Spleen (tissue), 11 donors: Measurements from ENCODE around the gene TAF1D. TPM values are rescaled to one million over a fixed set of nuclear protein-coding genes. Genes with fewer than 3 reads are reported as not detected.

Experiments
- DNase-seq: peaks from one replicate; pipeline ENCODE4 v3.0.0-alpha.2; 2020
- H3K27ac ChIP-seq, 8 donors: fragments of 200-600 bp; sonication (generic) in 7 of 8; 1 replicate in 4 of 8; 2 replicates in 4 of 8; pipeline versions ENCODE4 v1.5.0 to v1.8.0; 2016 to 2021; ENCODE audit warnings: inconsistent platforms in 4 of 8, mild to moderate bottlenecking in 4 of 8, moderate library complexity in 1 of 8
- H3K27me3 ChIP-seq, 7 donors: fragments of 200-600 bp; sonication (generic) in 6 of 7; replicated peaks in 1 of 7; 1 replicate in 4 of 7; 2 replicates in 3 of 7; pipeline versions ENCODE4 v1.5.0 to v1.8.0; 2016 to 2021; ENCODE audit warnings: inconsistent platforms in 3 of 7, mild to moderate bottlenecking in 1 of 7
- H3K36me3 ChIP-seq, 6 donors: fragments of 200-600 bp; sonication (generic) in 5 of 6; 1 replicate in 4 of 6; 2 replicates in 2 of 6; pipeline versions ENCODE4 v1.5.0 to v1.8.0; 2016 to 2021; ENCODE audit warnings: inconsistent platforms in 2 of 6
- H3K4me1 ChIP-seq, 6 donors: fragments of 200-600 bp; sonication (generic) in 5 of 6; 1 replicate in 3 of 6; 2 replicates in 3 of 6; pipeline versions ENCODE4 v1.5.0 to v1.8.0; 2016 to 2021; ENCODE audit warnings: inconsistent platforms in 3 of 6
- H3K4me3 ChIP-seq, 8 donors: fragments of 200-600 bp; sonication (generic) in 7 of 8; 1 replicate in 4 of 8; 2 replicates in 4 of 8; pipeline versions ENCODE4 v1.5.0 to v1.8.0; 2016 to 2021; ENCODE audit warnings: inconsistent platforms in 4 of 8, mild to moderate bottlenecking in 4 of 8, moderate library complexity in 2 of 8
- H3K9me3 ChIP-seq, 8 donors: fragments of 200-600 bp; sonication (generic) in 7 of 8; 1 replicate in 4 of 8; 2 replicates in 4 of 8; pipeline versions ENCODE4 v1.5.0 to v1.8.0; 2016 to 2021; ENCODE audit warnings: inconsistent platforms in 4 of 8
- CTCF ChIP-seq, 11 experiments: fragments of 200-600 bp in 7 of 11; fragments of 450-650 bp in 4 of 11; sonication (generic) in 4 of 11; IDR thresholded peaks in 8 of 11; conservative IDR thresholded peaks in 3 of 11; 1 replicate in 7 of 11; 2 replicates in 4 of 11; pipeline versions ENCODE4 v1.4.0 to v1.8.0; 2016 to 2021; ENCODE audit warnings: antibody characterized with exemption in 11 of 11, inconsistent platforms in 4 of 11, mild to moderate bottlenecking in 1 of 11
- POLR2A ChIP-seq, 3 donors: fragments of 450-650 bp; IDR thresholded peaks; one replicate each; pipeline ENCODE4 v1.5.1; 2017; ENCODE audit warnings: antibody characterized with exemption in 3 of 3, mild to moderate bottlenecking in 1 of 3
- POLR2AphosphoS5 ChIP-seq, 3 donors: sonication (generic); formaldehyde crosslinking; IDR thresholded peaks; one replicate each; pipeline ENCODE4 v1.5.1; 2017; ENCODE audit warnings: antibody characterized with exemption in 3 of 3
- WGBS, 5 donors: extraction: QIAGEN DNeasy Blood & Tissue Kit in 3 of 5; methylation state at CpG; one replicate each; pipeline versions ENCODE4 v1.1.5 to v1.1.7; 2013 to 2018; 5-methylcytosine and 5-hydroxymethylcytosine counted together
- intact Hi-C: fragments of 100-400 bp; cut with DNase I; formaldehyde crosslinking; loops from one replicate; pipeline ENCODE4 v1.15.0; 2023; ENCODE audit warnings: low total_unique reads
- polyA plus RNA-seq, 3 donors: library from polyadenylated mRNA; stranded (reverse); fragments of 200-250 nt; gene quantifications; one replicate each; pipeline ENCODE4 v1.2.1, GENCODE V29; 2013
- total RNA-seq, 7 donors: library from RNA; depleted of rRNA in 3 of 7; stranded (reverse); fragments of >200 nt in 3 of 7; fragmentation: NEBNext Ultra II Directional in 4 of 7; extraction: Animal tissue kit (Norgen Biotek cat#: 25700) in 4 of 7; gene quantifications; one replicate each; pipeline versions ENCODE4 v1.1.0 to v1.2.1, GENCODE V29; 2016 to 2021
- donor health status: healthy with polysubstance abuse.
- donor health status: DM: no; HTN: no; CAD: no; lungs with moderate emphysema.
- donor health status: DM: no; HTN: no; CAD: no.
- donor health status: Bipolar disorder and iron deficiency.
- donor health status: healthy.
- donor health status: DM: no; HTN: no; CAD: no.
- donor health status: DM: yes; HTN: yes; CAD: no.

The TAF1D gene
- total and polyA plus RNA-seq, 10 donors = 99.4 to 244 (median 134) TPM

DNA sequence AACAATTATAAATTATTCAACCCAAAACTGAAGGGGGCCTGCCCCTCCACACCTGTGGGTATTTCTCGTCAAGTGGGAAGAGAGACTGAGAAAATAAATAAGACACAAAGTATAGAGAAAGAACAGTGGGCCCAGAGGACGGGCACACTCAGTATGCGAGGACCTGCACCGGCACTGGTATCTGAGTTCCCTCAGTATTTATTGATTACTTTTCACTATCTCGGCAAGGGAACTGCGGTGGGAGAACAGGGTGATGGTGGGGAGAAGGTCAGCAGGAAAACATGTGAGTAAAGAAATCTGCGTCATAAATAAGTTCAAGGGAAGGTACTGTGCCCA is 3.3 kb upstream of the TAF1D start:
- Histone ChIP-seq H3K9me3 (no peaks in the 10 kb centered on the region), H3K27me3 (no peaks in the 10 kb centered on the region), H3K4me3 (no peak overlapping the region), H3K4me1 (peaks cover under 1 to 56% (median 25%) of the 10 kb centered on the region in 6 donors), H3K27ac (no peak overlapping the region), H3K36me3 (peaks cover 0 to 30% (median 2%) of the 10 kb centered on the region in 6 donors)
- 65 to 84% (median 74%) methylated on average over 7 of the region's 7 CpGs for WGBS, 5 donors
- intact Hi-C loops = loop anchor here (5.0 kb wide), 1 partner anchor 48 kb away; no protein-coding TSS in a partner anchor
- TF ChIP-seq POLR2AphosphoS5 (IDR thresholded peaks at IDR 0.05) (no peak), CTCF (IDR thresholded peaks at IDR 0.05 in 8 of 11, conservative IDR thresholded peaks at IDR 0.05 in 3 of 11) (no peak), POLR2A (IDR thresholded peaks at IDR 0.05) (no peak)
- no peak for DNase-seq

GRCh38 chr11:93743291-93743690 is 2.0 kb upstream of the TAF1D start:
- intact Hi-C loops = loop anchor here (5.0 kb wide), 1 partner anchor 49 kb away; no protein-coding TSS in a partner anchor
- Histone ChIP-seq H3K4me1 (peaks cover 14 to 69% (median 39%) of the 10 kb centered on the region in 6 donors), H3K9me3 (no peaks in the 10 kb centered on the region), H3K4me3 (no peak overlapping the region), H3K27ac (no peak overlapping the region), H3K27me3 (no peaks in the 10 kb centered on the region), H3K36me3 (peaks cover 0 to 26% (median 7%) of the 10 kb centered on the region in 6 donors)
- DNase-seq = peak; percentile 83
- peak in 1 of 3 donors; percentile 11 for TF ChIP-seq POLR2AphosphoS5 (IDR thresholded peaks at IDR 0.05)
- no peak for TF ChIP-seq POLR2A (IDR thresholded peaks at IDR 0.05)
- no peak for TF ChIP-seq CTCF (IDR thresholded peaks at IDR 0.05 in 8 of 11, conservative IDR thresholded peaks at IDR 0.05 in 3 of 11)
- 90 to 96% (median 94%) methylated on average over 19 to 23 of the region's 23 CpGs for WGBS, 5 donors

- 0 to 3% (median 2%) methylated on average over 8 of the region's 8 CpGs for WGBS, 5 donors
- peak overlapping the region; percentile 84 to 97 (median 96) for H3K27ac ChIP-seq
- peaks cover 0 to 39% (median 19%) of the 10 kb centered on the region in 6 donors for H3K36me3 ChIP-seq
- DNase-seq = no peak
- intact Hi-C loops = loop anchor here (5.0 kb wide), 1 partner anchor 50 kb away; no protein-coding TSS in a partner anchor
- TF ChIP-seq POLR2A (IDR thresholded peaks at IDR 0.05) (no peak), CTCF (IDR thresholded peaks at IDR 0.05 in 8 of 11, conservative IDR thresholded peaks at IDR 0.05 in 3 of 11) (no peak), POLR2AphosphoS5 (IDR thresholded peaks at IDR 0.05) (no peak)
- no peaks in the 10 kb centered on the region for H3K27me3 ChIP-seq
- peaks cover 25 to 83% (median 53%) of the 10 kb centered on the region in 6 donors for H3K4me1 ChIP-seq
- no peaks in the 10 kb centered on the region for H3K9me3 ChIP-seq
- H3K4me3 ChIP-seq = peak overlapping the region; percentile 74 to 90 (median 86)
Observed at GRCh38 chr11:93741882-93742226, 559 bp upstream of the TAF1D start.

DNA sequence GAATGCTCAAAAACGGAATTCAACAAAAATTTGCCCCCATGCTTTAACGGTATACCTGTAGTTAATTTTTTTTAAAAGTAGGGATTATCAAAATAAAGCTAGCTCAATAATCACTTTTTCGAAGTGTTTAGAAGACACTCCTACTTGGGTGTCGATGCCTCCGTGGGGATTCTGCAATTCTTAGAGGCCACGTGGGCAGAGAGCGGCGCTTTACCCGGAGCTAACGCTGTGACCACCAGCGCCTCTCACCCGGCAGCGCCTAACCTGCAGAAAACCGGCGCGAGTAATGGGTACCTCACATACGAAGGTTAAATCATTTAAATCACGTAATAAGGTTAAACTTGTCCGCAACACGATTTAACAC is 583 bp downstream of the TAF1D start:
- TF ChIP-seq POLR2AphosphoS5 (IDR thresholded peaks at IDR 0.05) = no peak
- no peak for TF ChIP-seq POLR2A (IDR thresholded peaks at IDR 0.05)
- TF ChIP-seq CTCF (IDR thresholded peaks at IDR 0.05 in 8 of 11, conservative IDR thresholded peaks at IDR 0.05 in 3 of 11) = peak in 1 of 11 experiments; percentile 13
- Histone ChIP-seq H3K4me3 (peak overlapping the region; percentile 74 to 90 (median 86)), H3K27me3 (no peaks in the 10 kb centered on the region), H3K27ac (peak overlapping the region; percentile 84 to 97 (median 96)), H3K36me3 (peaks cover 0 to 50% (median 31%) of the 10 kb centered on the region in 6 donors), H3K9me3 (no peaks in the 10 kb centered on the region), H3K4me1 (peaks cover 25 to 89% (median 64%) of the 10 kb centered on the region in 6 donors)
- DNase-seq = peak; percentile 91
- WGBS, 5 donors = 0 to 1% (median 0%) methylated on average over 20 of the region's 20 CpGs
- intact Hi-C loops = loop anchor here (5.0 kb wide), 1 partner anchor 52 kb away; no protein-coding TSS in a partner anchor
